HG03521 (cell line): ENCODE results near the gene GATC.
"Not testable (repeated sequence)": the region's sequence is repeated elsewhere in the genome, so short reads cannot be mapped to it uniquely, and the experiment has no call there.

Experiments used
- ATAC-seq: cut with Tn5 transposase; IDR thresholded peaks from one replicate; pipeline ENCODE4 v1.9.1; 2021; ENCODE audit warnings: mild to moderate bottlenecking, moderate library complexity; ENCODE audit not compliant: unreplicated experiment

Gene GATC

GRCh38 chr12:120432772-120433525, 13.3 kb upstream of the GATC start:
- ATAC-seq = no peak

- peak; percentile 95 for ATAC-seq
Measured at GRCh38 chr12:120437735-120438494, 8.3 kb upstream of the GATC start, which contains the start of gene COX6A1. Gene COX6A1, plus strand, starts transcription at chr12:120438113. Its CDS starts 14 bp downstream, at chr12:120438127.

GRCh38 chr12:120438495-120439198, 7.6 kb upstream of the GATC start:
- ATAC-seq = no peak

DNA sequence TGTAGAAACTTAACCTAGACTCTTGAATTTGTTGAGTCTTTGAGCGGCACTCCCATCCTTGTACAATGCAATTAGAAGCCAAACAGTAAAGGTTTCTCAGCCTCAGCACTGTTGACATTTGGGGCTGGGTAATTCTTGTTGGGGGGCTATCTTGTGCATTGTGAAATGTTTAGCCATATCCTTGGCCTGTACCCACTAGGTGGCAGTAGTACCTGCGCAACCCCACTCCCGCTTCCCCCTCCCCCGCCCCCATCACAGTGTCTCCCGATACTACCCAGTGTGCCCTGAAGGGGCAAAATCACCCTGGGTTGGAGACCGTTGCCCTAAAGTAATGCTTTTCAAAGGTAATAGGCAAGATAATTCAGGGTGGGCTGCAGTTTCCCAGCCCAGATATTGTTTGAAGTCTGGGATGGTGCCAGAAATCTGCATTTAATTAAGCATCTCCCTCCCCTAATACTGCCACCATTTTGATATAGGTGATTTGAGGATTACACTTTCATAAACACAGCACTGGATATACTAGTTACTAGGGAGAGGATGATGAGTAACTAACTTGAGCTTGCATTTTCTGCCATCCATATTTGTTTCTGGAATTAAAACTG, 6.5 kb upstream of the GATC start:
- ATAC-seq = no peak

- no peak for ATAC-seq
Measured at GRCh38 chr12:120444676-120445075, 1.6 kb upstream of the GATC start.

DNA sequence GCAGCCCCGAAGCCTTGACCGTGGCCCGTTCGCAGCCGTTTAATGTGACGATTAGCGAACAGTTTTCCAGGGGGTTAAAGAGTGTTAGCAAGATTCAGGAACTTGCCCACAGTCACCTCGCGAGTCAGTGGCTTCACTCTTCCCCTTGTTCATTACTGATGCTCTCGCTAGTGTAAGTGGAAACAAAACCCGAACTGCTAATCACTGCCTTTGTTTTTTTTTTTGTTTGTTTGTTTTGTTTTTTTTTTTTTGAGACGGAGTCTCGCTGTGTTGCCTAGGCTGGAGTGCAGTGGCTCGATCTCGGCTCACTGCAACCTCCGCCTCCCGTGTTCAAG, 567 bp downstream of the GATC start:
- ATAC-seq = not testable (repeated sequence)

DNA sequence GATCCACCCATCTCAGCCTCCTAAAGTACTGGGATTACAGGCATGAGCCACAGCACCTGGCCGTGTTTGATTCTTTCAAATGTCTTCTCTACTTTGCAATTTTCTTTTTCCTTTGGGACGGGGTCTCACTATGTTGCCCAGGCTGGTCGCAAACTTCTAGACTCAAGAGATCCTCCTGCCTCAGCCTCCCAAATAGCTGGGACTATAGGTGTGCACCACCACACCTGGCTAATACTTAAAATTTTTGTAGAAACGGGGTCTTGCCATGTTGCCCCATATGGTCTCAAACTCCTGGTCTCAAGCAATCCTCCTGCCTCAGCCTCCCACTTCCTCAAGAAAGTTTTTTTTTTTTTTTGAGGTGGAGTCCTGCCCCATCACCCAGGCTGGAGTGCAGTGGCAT, 1.7 kb downstream of the GATC start:
- no peak for ATAC-seq

DNA sequence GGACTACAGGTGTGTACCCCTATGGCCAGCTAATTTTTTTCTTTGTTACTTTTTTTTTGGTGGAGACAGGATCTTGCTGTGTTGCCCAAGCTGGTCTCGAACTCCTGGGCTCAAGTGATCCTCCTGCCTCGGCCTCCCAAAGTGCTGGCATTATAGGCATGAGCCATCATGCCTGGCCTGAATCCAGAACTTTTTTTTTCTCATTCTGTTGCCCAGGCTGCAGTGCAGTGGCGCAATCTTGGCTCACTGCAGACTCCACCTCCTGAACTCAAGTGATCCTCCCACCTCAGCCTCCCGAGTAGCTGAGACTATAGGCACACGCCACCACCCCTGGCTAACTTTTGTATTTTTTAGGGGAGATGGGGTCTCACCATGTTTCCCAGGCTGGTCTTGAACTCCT, 6.3 kb downstream of the GATC start:
- not testable (repeated sequence) for ATAC-seq

- ATAC-seq = no peak
Measured at GRCh38 chr12:120453060-120453750, 7.0 kb downstream of the GATC start.

DNA sequence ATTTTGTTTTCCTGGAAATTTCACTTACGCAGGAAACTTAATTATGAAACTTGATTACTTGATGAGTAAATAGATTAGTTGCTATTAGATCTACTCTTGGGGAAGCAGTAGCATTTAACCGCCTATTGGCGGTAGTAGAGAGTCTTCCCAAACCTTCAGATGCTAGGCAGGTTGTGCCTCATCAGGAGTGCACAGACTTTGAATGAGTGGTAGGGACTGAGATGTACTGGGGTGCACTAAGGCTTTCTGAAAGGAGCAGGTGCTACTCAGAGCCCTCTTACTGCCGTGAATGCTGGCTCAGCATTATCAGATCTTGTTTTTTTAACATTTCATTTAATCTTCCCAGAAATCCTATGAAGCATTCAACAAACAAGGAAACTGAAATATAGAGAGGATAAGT, 7.7 kb downstream of the GATC start:
- ATAC-seq = no peak

GRCh38 chr12:120455302-120455701, 9.1 kb downstream of the GATC start:
- no peak for ATAC-seq

GRCh38 chr12:120457133-120457532, 10.9 kb downstream of the GATC start:
- ATAC-seq = no peak

- ATAC-seq = no peak
Measured at GRCh38 chr12:120460157-120460556, 13.9 kb downstream of the GATC start.

- no peak for ATAC-seq
Measured at GRCh38 chr12:120462099-120462640, 15.9 kb downstream of the GATC start.

DNA sequence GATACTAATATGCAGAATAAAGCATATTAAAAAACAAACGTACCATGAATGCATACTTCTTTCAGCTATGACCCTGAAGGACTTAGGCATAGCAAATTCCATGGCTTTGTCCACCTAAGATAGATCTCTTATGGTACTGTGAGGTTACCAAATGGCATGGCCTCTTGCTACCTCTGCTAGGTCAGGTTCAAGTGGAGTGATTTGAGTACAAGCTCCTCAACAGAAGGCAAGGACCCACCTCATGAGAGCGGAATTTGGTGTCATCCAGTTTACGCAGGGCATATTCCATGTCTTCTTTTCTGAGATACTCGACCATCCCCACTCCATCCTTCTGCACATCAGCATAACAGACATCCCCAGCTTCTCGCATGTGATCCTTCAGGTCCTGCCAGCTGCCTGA, 17.5 kb downstream of the GATC start:
- ATAC-seq = no peak

DNA sequence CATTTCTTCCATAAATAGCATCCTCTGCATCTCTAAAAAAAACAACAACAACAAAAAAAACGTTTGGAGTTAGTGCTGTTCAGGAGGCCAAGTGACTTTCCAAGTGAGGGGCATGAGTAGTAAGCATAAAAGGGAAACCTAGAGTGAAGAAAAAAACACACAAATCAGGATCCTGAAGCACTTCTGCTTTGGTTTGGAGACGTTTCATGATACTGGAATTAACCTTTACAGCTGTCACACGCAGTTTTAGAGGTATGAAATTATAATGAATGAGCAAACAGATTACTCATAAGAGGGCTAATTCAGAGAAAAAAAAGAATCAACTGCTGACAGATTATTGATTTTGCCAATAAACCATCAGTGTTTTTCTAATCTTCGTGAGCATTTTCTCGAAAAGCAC, 19.5 kb downstream of the GATC start:
- ATAC-seq = no peak

- ATAC-seq = no peak
Measured at GRCh38 chr12:120466560-120467315, 20.5 kb downstream of the GATC start.

DNA sequence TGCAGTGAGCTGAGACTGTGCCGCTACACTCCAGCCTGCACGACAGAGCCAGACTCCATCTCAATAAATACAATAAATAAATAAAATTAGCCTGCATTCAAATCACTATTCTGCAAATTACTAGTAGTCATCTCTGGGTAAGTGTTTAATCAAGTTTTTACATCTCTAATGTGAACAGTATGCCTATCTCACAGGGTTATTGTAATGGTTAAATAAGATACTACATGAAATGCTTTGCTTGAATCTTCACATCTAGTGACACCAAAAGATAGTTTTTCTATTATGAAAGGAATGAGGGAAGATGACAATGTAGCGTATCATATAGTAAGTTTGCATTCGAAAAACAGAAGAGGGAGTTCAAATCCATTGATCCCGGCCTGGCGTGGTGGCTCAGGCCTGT, 21.2 kb downstream of the GATC start:
- no peak for ATAC-seq

GRCh38 chr12:120468325-120468820, 22.1 kb downstream of the GATC start:
- no peak for ATAC-seq
